H1 (cell line): ENCODE results near the gene BRCA1. TPM values are rescaled to one million over a fixed set of nuclear protein-coding genes. Genes with fewer than 3 reads are reported as not detected.

Experiments
- polyA plus RNA-seq, 7 experiments: library from polyadenylated mRNA; depleted of rRNA in 3 of 7; stranded (reverse) in 5 of 7; unstranded in 2 of 7; fragments of >200 nt in 5 of 7; fragments of 200-250 nt in 2 of 7; gene quantifications; 1 replicate in 5 of 7; 2 replicates in 1 of 7; 4 replicates in 1 of 7; pipeline versions ENCODE4 v1.2.1 to v1.2.3, GENCODE V29; 2011 to 2013; ENCODE audit warnings: missing spikeins in 2 of 7, mixed read lengths in 2 of 7
- total RNA-seq: library from RNA; stranded (reverse); fragmentation: NEBNext Ultra II Directional; extraction: Animal tissue kit (Norgen Biotek cat#: 25700); gene quantifications from 2 replicates; pipeline ENCODE4 v1.2.1, GENCODE V29; 2021
- TF ChIP-seq, protein P1 (sequence below): IDR thresholded peaks from 2 replicates; pipeline ENCODE4 v1.6.1; 2011; ENCODE audit warnings: low read length, improper control_type of control experiment

BRCA1 gene
- total and polyA plus RNA-seq, 2 of the 8 experiments (the other 6 are each of a cell fraction or from before 2014, with no cell fraction given), result 30.7 to 39.2 TPM

DNA sequence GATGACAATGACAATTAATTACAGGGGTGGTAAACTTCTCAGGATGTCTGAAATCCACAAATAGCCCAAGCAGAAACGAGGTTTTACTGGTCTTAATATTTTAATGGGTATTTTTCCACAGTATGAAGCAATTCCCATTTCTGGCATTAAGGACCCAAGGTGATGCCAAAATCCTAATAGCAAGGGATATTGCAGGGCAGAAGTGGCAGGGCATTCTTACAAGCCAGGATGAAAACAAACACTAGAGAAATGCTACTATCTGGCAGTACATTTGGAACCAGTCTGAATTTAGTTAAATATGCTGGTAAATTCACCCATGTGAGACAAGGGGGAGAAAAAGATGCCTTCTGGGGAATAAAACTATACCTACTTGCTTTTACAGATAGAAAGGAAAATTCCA, 54.9 kb downstream of the BRCA1 start (continued):
- TF ChIP-seq, protein P1, sequence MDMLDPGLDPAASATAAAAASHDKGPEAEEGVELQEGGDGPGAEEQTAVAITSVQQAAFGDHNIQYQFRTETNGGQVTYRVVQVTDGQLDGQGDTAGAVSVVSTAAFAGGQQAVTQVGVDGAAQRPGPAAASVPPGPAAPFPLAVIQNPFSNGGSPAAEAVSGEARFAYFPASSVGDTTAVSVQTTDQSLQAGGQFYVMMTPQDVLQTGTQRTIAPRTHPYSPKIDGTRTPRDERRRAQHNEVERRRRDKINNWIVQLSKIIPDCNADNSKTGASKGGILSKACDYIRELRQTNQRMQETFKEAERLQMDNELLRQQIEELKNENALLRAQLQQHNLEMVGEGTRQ, result no peak
